OCI-LY3 (cell line): ENCODE data around the gene IKZF2.

Experiments used
- CTCF ChIP-seq: fragments of 200-600, 300-600 bp; sonication (generic); IDR thresholded peaks from 2 replicates; pipeline ENCODE4 v1.5.1; 2014; ENCODE audit warnings: antibody characterized with exemption, low read length, low read depth
- EZH2phosphoT487 ChIP-seq: fragments of 200-600 bp; shearing (Covaris generic); IDR thresholded peaks from 2 replicates; pipeline ENCODE4 v1.6.1; 2018; ENCODE audit warnings: antibody characterized with exemption, mixed run types, low read depth

DNA sequence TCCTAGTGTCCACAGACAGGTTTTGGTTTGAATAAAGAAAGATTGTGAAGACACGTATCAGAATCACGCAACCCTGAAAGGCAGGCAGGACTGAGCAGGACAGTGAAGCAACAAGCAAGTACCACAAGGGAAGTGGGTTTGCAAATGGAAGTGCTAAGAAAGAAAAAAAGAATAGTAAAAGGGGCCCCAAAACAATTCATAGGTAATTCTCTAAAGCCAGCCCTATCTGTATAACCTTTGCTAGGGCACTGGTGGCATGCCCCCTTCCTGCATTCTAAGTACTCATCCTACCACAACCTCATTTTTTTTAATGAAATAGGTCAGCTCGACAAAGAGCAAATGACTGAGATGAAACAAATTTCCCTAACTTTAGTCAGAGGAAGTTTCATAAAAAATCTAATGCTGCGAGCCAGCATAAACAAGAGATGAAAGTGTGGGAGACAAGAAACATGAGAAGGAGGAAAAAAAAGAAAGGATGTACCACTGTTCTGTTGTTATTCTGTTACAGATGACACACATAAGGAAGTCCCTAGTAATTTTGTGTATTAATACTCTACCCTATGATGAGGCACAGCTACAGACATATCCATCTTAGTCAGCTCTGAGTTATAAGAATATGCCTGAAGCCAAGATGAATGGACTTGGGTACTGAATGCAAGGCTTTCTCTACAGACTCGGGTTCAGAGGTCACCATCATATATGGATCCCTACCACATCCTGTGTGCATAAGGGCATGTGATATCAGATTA is 32.2 kb downstream of the IKZF2 start:
- TF ChIP-seq CTCF (no peak), EZH2phosphoT487 (no peak)
